T-helper 1 cell treated with Interleukin-12 subunit alpha and Interleukin-12 subunit beta and Interleukin-4 antibody, amounts not matched to agents 30 μg/mL and 1 μg/mL, for 36 hours (primary cell): ENCODE measurements around the gene TBKBP1.
A peak's percentile ranks its signal among the peaks of the same experiment; 100 is the strongest.

Experiments used
- H3K27ac Mint-ChIP-seq: one replicate; pipeline ENCODE4 v1.8.0; 2021; ENCODE audit warnings: mild to moderate bottlenecking, mixed read lengths
- H3K27me3 Mint-ChIP-seq: one replicate; pipeline ENCODE4 v1.8.0; 2021; ENCODE audit warnings: low read depth, mixed read lengths
- H3K36me3 Mint-ChIP-seq: one replicate; pipeline ENCODE4 v1.8.0; 2021; ENCODE audit warnings: low read depth, mixed read lengths
- H3K4me1 Mint-ChIP-seq: one replicate; pipeline ENCODE4 v1.8.0; 2021; ENCODE audit warnings: low read depth, mixed read lengths
- H3K4me3 Mint-ChIP-seq: one replicate; pipeline ENCODE4 v1.8.0; 2021; ENCODE audit warnings: mild to moderate bottlenecking, moderate library complexity, mixed read lengths
- H3K9me3 Mint-ChIP-seq: one replicate; pipeline ENCODE4 v1.8.0; 2021; ENCODE audit warnings: mixed read lengths

TBKBP1 gene

DNA sequence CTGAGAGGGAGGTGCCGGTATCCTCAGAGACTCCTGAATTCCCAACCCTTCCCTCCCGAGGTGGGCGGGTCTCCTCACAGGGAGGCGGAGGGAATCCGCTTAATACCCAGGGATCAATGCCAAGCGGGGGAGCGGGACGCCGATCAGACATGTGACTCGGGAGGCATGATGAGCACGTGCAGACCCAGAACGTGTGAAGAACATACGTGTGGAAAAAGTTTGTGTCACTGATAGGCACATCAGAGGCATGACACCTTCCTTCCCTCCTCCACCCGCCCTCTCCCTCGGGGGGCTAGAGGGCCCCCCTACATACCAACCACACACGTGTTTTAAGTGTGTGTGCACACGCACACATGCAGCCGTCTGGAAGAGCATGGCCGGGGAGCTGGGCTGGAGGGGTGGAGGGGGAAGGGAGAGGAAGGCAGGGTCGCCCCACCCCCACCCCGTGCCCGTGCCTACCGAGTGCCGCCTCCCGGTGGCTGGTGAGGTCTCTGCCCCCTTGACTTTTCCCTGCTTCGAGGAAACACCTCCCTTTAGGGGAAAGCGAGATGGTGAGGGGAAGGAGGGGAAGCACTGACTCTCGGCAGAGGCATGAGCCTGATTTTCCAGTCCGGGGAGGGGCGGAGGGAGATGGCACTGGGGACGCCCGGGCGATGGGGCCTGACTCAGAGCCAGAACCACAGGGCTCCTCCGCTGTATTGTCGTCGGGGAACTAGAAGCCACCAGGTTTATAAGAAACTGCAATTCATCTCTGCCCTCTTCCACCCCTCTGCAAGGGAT is 27.0 kb downstream of the TBKBP1 start:
- peak overlapping the region; percentile 87 for H3K27ac Mint-ChIP-seq
- H3K4me3 Mint-ChIP-seq, result peak overlapping the region; percentile 74
- H3K36me3 Mint-ChIP-seq, result no peaks in the 10 kb centered on the region
- H3K9me3 Mint-ChIP-seq, result no peaks in the 10 kb centered on the region
- no peaks in the 10 kb centered on the region for H3K27me3 Mint-ChIP-seq
- H3K4me1 Mint-ChIP-seq, result peaks cover 71% of the 10 kb centered on the region

DNA sequence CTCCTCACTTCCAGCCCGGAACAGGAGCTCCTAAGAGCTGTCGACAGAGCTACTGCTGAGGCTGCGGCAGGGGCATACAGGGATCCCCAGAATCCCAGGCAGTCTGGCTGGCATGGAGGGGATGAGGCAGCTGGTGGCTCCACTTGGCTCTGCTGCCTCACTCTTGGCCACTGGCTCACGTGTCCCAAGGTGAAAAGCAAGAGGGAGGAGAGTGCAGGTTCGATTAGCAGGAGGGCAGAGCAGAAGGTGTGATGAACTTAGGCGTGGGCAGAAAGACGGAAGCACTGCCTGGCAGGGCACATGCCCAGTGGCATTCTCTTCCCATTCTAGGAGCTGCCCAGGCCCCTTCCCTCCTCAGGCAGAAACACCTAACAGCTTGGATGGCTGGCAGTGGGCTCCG is 27.8 kb downstream of the TBKBP1 start:
- Mint-ChIP-seq H3K4me3 (peak overlapping the region; percentile 74), H3K4me1 (peaks cover 72% of the 10 kb centered on the region)

DNA sequence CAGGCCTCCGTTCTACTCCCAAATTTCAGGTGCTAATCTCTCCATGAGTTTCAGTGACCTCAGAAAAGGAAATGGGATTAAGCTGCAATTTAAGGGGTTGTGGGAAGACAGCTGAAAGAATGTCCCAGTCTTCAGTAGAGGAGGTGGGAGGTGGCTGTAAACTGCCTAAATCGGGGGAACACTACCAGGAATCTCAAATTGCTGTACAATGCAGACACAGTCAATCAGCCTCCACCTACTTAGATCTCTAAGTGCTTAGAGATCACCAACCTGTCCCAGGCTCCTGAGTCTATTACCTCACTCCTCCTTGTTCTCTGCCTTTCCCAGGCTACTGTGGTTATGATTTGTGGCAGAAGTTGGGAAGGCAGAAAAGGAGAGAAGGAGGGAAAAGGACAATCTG is 30.7 kb downstream of the TBKBP1 start:
- H3K36me3 Mint-ChIP-seq, result no peaks in the 10 kb centered on the region
- peak overlapping the region; percentile 6 for H3K27ac Mint-ChIP-seq
- H3K27me3 Mint-ChIP-seq, result no peaks in the 10 kb centered on the region
- peaks cover 69% of the 10 kb centered on the region for H3K4me1 Mint-ChIP-seq
- H3K9me3 Mint-ChIP-seq, result no peaks in the 10 kb centered on the region
- H3K4me3 Mint-ChIP-seq, result peak overlapping the region; percentile 7

More for the DNA sequence above, 27.8 kb downstream of the TBKBP1 start:
- H3K9me3 Mint-ChIP-seq, result no peaks in the 10 kb centered on the region
- no peaks in the 10 kb centered on the region for H3K27me3 Mint-ChIP-seq
- H3K36me3 Mint-ChIP-seq, result no peaks in the 10 kb centered on the region
- peak overlapping the region; percentile 87 for H3K27ac Mint-ChIP-seq

DNA sequence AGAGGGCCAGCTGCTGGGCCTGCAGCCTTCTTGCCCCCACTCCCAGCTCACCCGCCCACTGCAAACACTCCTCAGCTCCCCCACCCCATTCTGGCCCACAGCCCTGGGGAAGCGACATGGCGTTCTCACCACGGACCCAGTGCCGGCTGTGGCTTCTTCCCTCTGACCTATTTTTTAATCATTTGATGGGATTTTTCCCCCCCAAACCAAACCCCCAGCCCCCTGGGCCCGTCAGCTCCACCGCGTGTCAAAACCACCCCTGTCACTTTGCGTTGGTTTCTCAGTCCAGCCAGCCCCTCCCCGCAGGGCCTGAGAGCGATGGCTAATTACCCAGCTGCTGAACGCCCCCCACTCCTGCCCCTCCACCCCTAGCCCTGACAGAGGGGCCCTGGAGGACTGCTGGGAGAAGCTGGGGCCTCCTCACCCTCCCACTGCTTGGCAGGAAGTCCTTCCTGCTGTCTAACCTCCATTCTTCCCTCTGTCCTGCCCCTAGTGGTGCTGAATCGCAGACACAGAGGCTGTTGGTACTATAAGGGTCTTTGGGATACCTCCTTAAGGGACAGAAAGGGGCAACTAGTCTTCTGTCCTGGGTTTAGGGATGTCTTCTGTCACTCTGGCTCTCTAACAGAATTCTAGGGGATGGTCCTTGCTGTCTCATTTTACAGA is 31.6 kb downstream of the TBKBP1 start:
- H3K9me3 Mint-ChIP-seq, result no peaks in the 10 kb centered on the region
- H3K4me3 Mint-ChIP-seq, result no peak overlapping the region
- H3K27me3 Mint-ChIP-seq, result no peaks in the 10 kb centered on the region
- H3K36me3 Mint-ChIP-seq, result no peaks in the 10 kb centered on the region
- H3K4me1 Mint-ChIP-seq, result peaks cover 67% of the 10 kb centered on the region
- H3K27ac Mint-ChIP-seq, result peak overlapping the region; percentile 41

DNA sequence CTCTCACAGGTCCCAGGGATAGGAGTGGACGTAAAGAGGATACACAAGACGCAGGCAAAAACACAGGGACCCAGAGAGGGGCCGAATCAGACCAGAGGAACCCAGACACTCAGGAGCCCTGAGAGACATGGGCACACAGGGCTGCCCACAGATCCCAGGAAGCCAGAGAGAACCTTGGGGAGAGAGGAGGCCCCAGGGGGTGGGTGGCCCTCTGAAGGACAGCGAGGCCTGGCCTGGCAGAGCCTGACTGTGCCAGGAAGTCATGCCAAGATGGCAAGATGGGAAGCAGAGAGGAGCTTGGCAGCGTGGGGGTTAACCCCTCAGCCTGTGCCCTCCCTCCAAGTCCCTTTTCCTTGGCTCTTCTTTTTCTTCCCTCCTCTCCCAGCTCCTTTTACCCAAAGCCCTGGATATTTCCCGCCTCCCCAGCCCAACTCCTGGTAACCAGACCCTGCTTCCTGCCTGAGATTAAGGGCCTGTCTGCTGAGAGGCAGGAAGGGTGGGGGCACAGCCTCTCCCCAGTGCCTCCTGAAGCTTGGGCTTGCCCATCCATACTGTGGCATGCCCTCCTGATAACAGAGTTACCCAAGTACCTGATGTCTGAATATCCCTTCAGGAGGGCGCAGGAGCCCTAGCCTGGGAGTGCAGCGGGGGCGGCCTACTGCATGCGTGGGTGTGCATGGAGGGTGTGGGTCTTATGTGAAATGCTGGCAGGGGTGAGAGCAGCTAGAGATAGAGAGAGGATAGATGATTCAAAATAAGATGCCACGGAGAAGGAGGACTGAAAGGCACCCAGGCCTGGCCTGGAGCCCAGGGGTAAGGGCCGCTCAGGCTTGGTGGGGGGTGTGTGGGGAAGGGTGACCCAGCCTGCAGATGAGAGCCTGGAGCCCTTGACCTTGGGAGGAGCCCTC is 33.1 kb downstream of the TBKBP1 start:
- H3K27ac Mint-ChIP-seq, result peak overlapping the region; percentile 50
- no peaks in the 10 kb centered on the region for H3K27me3 Mint-ChIP-seq
- peak overlapping the region; percentile 9 for H3K4me3 Mint-ChIP-seq
- peaks cover 65% of the 10 kb centered on the region for H3K4me1 Mint-ChIP-seq
- no peaks in the 10 kb centered on the region for H3K9me3 Mint-ChIP-seq
- H3K36me3 Mint-ChIP-seq, result no peaks in the 10 kb centered on the region

DNA sequence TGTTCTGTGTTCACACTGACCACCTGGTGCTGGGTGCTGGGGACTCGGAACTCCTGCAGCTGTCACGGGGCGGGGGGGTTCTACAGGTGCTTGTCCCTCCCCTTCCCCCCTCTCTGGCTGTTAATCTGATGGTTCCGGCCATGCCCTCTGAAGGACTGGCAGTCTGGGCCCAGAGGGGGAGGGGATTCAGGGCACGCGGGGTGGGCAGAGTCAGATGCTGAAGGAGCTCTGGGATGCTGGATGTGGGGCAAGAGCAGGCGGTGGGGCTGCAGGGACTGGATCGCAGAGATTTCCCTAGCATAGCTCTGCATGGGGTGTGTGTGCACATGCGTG is 33.7 kb downstream of the TBKBP1 start:
- Mint-ChIP-seq H3K36me3 (no peaks in the 10 kb centered on the region), H3K9me3 (no peaks in the 10 kb centered on the region), H3K4me1 (peaks cover 72% of the 10 kb centered on the region), H3K4me3 (no peak overlapping the region), H3K27me3 (no peaks in the 10 kb centered on the region), H3K27ac (no peak overlapping the region)

DNA sequence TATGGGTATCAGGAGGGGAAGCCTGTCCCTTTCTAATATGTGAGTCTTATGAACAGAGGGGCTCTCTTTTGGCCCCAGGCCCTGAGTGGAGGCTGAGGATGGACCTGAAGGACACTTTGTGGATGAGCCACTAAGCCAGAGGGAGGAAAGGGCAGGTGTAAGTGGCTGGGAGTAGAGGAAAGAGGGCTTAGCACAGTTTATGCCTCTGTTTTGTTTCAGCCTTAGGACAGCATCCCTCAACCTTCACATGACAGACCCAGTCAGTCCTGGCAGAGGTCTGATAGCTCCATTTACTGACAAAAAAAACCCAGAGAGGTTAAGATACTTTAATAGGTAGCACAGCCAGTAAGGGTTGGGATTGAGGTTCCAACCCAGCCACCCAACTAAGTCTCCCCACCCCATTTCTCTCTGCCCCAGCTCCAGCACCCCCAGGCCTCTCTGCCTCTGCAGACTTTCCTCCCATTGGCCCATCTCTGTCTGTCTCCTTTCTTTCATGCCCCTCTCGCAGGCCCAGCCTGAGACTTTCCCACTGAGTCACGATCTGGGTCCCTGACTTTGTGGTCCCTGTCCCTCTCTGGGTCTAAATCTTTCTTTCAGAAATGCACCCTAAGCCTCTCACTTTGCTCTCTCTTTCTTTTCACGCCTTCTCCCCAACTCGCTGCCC is 34.4 kb downstream of the TBKBP1 start:
- H3K9me3 Mint-ChIP-seq, result no peaks in the 10 kb centered on the region
- peak overlapping the region; percentile 77 for H3K27ac Mint-ChIP-seq
- no peak overlapping the region for H3K4me3 Mint-ChIP-seq
- peaks cover 75% of the 10 kb centered on the region for H3K4me1 Mint-ChIP-seq
- no peaks in the 10 kb centered on the region for H3K27me3 Mint-ChIP-seq
- no peaks in the 10 kb centered on the region for H3K36me3 Mint-ChIP-seq

DNA sequence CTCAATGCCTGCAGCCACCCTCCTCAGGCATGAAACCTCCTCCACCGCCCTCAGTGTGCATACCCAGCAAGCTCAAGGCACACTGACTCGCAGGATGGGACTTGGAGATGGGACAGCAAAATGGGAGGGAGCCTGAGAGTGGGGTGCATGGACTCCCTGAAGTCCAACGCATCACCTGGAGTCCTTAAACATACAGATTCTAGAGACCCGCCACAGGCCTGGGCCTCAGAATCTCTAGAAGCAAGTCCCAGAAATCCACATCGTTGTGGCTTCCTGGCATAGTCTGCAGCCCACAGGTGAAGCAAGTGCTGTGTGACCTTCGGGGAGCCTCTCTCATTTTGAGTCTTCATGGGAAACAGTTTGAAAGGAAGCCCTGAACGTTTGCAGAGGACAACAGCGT is 35.5 kb downstream of the TBKBP1 start:
- Mint-ChIP-seq H3K4me1 (peaks cover 76% of the 10 kb centered on the region), H3K27me3 (no peaks in the 10 kb centered on the region), H3K27ac (peak overlapping the region; percentile 77), H3K36me3 (peaks cover 5% of the 10 kb centered on the region), H3K4me3 (peak overlapping the region; percentile 49), H3K9me3 (no peaks in the 10 kb centered on the region)

DNA sequence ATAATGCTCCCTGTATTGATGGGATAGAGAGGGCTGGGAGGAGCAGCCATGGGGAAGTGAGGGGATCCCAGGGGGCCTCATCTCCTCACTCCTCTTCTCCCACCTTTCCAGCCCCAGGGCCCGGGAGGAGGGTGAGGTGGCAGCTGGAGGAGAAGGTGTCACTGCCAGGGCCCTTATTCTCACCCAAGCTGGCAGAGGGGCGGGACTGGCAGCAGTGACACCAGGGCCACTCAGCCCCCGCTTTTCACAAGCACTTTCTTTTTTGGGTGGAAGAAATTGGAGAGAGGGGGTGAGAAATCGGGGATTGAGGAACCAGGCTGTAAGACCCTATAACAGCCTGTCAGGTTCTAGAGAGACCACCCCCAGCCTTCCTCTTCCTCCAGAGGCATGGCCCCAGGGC is 36.7 kb downstream of the TBKBP1 start:
- Mint-ChIP-seq H3K9me3 (no peaks in the 10 kb centered on the region), H3K4me1 (peaks cover 76% of the 10 kb centered on the region), H3K27me3 (no peaks in the 10 kb centered on the region), H3K27ac (peak overlapping the region; percentile 39), H3K36me3 (peaks cover 10% of the 10 kb centered on the region), H3K4me3 (no peak overlapping the region)

DNA sequence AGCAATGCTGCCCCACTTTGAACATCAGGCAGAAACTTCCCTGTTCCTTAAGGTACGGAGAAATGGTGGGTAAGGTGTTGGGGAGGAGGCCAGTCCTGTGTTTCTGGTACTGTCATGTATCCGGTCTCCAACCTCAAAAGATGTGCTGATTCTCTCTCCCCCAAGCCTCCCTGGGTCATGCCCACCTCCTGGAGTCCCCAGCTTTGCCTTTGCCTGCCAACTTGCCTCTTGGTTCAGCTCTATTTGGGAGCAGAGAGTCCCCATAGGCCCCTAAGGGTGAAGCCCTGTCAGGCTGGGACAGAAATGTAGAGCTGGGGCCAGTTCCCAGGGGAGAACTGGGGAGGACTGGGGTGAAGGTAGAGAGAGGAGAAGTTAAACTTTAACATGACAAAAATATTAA is 37.4 kb downstream of the TBKBP1 start:
- Mint-ChIP-seq H3K27ac (peak overlapping the region; percentile 4), H3K36me3 (peaks cover 10% of the 10 kb centered on the region), H3K9me3 (no peaks in the 10 kb centered on the region), H3K4me1 (peaks cover 75% of the 10 kb centered on the region), H3K27me3 (no peaks in the 10 kb centered on the region), H3K4me3 (no peak overlapping the region)

DNA sequence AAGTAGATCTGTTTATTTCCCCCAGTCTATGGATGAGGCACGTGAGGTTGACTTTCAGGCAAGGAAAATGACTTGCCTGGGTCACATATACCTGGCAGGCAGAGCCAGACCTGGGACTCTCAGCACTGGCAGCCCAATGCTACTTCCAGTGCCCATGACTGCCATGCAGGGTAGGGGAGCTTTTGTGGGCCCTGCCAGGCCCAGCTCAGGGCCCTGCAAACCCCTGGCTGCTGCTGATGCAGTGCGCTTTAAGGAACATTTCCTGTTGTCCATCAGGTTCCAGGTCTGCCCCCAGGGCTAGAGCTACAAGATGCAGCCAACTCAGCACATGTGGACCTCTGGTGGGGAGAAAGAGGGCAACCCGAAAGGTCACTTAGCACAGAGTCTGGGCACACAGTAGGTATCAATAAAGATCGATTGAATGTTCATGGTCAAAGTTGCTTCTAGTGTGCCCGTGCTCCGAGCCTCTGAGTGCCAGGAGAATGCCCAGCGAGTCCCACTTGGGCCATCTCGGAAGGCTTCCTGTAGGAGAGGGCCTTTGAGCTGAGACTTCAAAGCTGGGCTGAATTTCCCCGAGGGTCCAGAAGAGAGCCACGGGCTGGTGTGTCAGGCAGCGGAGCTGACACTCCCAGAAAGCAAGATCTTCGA is 38.6 kb downstream of the TBKBP1 start:
- Mint-ChIP-seq H3K36me3 (peaks cover 14% of the 10 kb centered on the region), H3K4me1 (peaks cover 72% of the 10 kb centered on the region), H3K27me3 (no peaks in the 10 kb centered on the region), H3K9me3 (no peaks in the 10 kb centered on the region), H3K4me3 (peak overlapping the region; percentile 83), H3K27ac (peak overlapping the region; percentile 80)

DNA sequence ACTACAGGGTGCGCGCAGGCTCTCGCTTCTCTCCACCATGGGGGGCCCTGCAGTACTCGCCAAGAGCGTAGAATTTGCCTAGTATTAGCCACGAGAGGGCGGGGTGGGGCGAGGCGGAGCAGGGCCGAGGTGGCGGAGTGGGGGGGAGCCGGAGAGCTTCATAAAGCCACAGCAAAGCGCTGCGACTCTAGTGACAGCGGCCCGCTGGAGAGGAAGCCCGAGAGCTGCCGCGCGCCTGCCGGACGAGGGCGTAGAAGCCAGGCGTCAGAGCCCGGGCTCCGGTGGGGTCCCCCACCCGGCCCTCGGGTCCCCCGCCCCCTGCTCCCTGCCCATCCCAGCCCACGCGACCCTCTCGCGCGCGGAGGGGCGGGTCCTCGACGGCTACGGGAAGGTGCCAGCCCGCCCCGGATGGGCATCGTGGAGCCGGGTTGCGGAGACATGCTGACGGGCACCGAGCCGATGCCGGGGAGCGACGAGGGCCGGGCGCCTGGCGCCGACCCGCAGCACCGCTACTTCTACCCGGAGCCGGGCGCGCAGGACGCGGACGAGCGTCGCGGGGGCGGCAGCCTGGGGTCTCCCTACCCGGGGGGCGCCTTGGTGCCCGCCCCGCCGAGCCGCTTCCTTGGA is 39.2 kb downstream of the TBKBP1 start, which contains the start of gene TBX21:
TBX21 (plus strand) TSS at position 190 of the 627 bp plus-strand sequence; CDS start at position 409, 219 bp downstream.
- peak within 1 kb of the TSS; percentile 92 for H3K27ac Mint-ChIP-seq
- peak within 1 kb of the TSS; percentile 97 for H3K4me3 Mint-ChIP-seq
- peaks cover 67% of the 10 kb centered on the region for H3K4me1 Mint-ChIP-seq
- peaks cover 14% of the 10 kb centered on the region for H3K36me3 Mint-ChIP-seq
- no peaks in the 10 kb centered on the region for H3K9me3 Mint-ChIP-seq
- no peaks in the 10 kb centered on the region for H3K27me3 Mint-ChIP-seq

DNA sequence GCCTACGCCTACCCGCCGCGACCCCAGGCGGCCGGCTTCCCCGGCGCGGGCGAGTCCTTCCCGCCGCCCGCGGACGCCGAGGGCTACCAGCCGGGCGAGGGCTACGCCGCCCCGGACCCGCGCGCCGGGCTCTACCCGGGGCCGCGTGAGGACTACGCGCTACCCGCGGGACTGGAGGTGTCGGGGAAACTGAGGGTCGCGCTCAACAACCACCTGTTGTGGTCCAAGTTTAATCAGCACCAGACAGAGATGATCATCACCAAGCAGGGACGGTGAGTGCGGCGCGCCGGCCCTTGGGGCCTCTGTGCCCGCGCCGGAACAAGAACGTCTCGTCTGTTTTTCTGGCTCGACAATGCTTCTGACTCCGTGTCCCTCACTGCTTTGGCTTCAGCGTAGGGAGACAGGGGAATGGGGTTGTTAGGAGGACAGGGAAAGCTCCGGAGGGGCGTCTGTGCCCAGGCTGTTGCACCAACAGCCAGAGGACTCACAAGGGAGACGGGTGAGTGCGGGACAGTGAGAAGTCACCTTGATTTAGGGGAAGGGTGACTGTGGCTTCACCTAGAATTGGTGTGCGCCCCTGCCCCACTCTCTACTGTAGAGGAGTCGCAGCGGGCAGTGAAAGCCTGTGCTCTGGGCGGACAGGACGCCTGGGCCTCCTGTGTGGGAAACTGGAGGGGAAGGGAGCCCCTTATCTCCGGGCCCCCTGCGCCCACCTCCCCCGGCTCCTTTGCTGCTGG is 39.9 kb downstream of the TBKBP1 start:
- Mint-ChIP-seq H3K4me1 (peaks cover 62% of the 10 kb centered on the region), H3K27ac (peak overlapping the region; percentile 92), H3K4me3 (peak overlapping the region; percentile 97), H3K9me3 (no peaks in the 10 kb centered on the region), H3K27me3 (no peaks in the 10 kb centered on the region), H3K36me3 (peaks cover 14% of the 10 kb centered on the region)
